ENCODE data around the gene ADRB1.

- TF ChIP-seq CTCF (IDR thresholded peaks at IDR 0.05), result no peak
- TF ChIP-seq POLR2A (IDR thresholded peaks at IDR 0.05), result no peak
These were observed 16.8 kb downstream of the ADRB1 start for GRCh38 chr10:114060456-114060855.
